ENCODE results near the gene NFIC.
A peak's percentile ranks its signal among the peaks of the same experiment; 100 is the strongest.

Gene NFIC

GRCh38 chr19:3359919-3360420 lies 6.4 kb upstream of the NFIC start:
- peak in 1 of 2 experiments; percentile 32 for DNase-seq

GRCh38 chr19:3360421-3361383 lies 5.7 kb upstream of the NFIC start:
- DNase-seq: peak in 1 of 2 experiments; percentile 35

- no peak for DNase-seq
Measured at GRCh38 chr19:3361384-3362216, 4.8 kb upstream of the NFIC start.

- DNase-seq: no peak
Measured at GRCh38 chr19:3362217-3362906, 4.0 kb upstream of the NFIC start.

- DNase-seq: no peak
Measured at GRCh38 chr19:3363841-3364500, 2.4 kb upstream of the NFIC start.

GRCh38 chr19:3364501-3364858 lies 1.9 kb upstream of the NFIC start:
- no peak for DNase-seq

GRCh38 chr19:3365093-3365835 lies 1.1 kb upstream of the NFIC start:
- no peak for DNase-seq

GRCh38 chr19:3366753-3367627 lies 607 bp downstream of the NFIC start:
- DNase-seq: peak in 1 of 2 experiments; percentile 24

GRCh38 chr19:3367628-3368440 lies 1.5 kb downstream of the NFIC start:
- no peak for DNase-seq

- no peak for DNase-seq
Measured at GRCh38 chr19:3368441-3368795, 2.0 kb downstream of the NFIC start.

GRCh38 chr19:3368848-3369336 lies 2.5 kb downstream of the NFIC start:
- no peak for DNase-seq

GRCh38 chr19:3369337-3370213 lies 3.2 kb downstream of the NFIC start:
- no peak for DNase-seq

- DNase-seq: no peak
Measured at GRCh38 chr19:3370214-3370720, 3.9 kb downstream of the NFIC start.

GRCh38 chr19:3370728-3371591 lies 4.6 kb downstream of the NFIC start:
- no peak for DNase-seq

- no peak for DNase-seq
Measured at GRCh38 chr19:3372413-3372812, 6.0 kb downstream of the NFIC start.

- DNase-seq: no peak
Measured at GRCh38 chr19:3373971-3374368, 7.6 kb downstream of the NFIC start.

- no peak for DNase-seq
Measured at GRCh38 chr19:3374369-3375112, 8.2 kb downstream of the NFIC start.

All from NCI-H2081 (cell line).